GM13976 (cell line): Measurements from ENCODE around the gene ADPRS.

Experiments
- DNase-seq: peaks from one replicate; pipeline ENCODE4 v3.0.0; 2012; ENCODE audit warnings: low spot score
- in situ Hi-C: fragments of 300-500 bp; cut with MboI; formaldehyde crosslinking; loops from one replicate; pipeline ENCODE4 v1.12.0; 2022; ENCODE audit warnings: low sequenced_read_pairs, mixed read lengths, inconsistent platforms; ENCODE audit not compliant: unreplicated experiment
- TF ChIP-seq, protein P1 (sequence below): IDR thresholded peaks from 2 replicates; pipeline ENCODE4 v1.5.1; 2012; ENCODE audit warnings: borderline replicate concordance, mild to moderate bottlenecking; ENCODE audit not compliant: insufficient read depth; ENCODE audit errors: extremely low read depth, missing control alignments, control extremely low read depth

ADPRS gene

DNA sequence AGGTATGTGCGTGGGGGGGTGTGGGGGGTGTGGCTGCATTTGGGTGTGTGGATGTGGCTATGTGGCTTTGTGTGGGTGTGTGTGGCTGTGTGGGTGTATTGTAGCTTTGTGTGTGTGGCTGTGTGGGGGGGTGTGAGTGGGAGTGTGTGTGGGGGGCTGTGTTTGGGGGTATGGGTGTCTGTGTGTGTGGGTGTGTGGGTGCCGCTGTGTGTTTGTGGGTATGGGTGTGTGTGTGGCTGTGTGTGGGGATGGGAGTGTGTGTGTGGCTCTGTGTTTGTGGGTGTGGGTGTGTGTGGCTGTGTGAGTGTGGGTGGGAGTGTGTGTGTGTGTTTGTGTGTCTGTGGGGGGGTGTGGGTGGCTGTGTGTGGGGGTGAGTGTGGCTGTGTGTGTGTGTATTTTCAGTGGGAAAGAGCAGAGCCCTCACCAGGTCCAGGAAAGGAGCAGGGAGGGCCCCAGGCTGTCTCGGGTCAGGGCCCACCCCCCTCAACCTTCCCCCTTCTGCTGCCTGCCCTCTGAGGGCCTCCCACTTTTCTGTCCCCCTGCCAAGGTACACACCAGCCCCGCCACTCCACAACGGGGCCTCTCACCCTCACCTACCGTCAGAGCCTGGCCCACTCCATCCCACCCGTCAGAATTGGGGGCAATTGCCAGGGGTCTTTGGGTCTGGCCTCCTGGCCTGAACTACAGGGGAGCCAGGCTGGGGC, 38.3 kb downstream of the ADPRS start:
- in situ Hi-C loops, result no loop called here
- TF ChIP-seq, protein P1, sequence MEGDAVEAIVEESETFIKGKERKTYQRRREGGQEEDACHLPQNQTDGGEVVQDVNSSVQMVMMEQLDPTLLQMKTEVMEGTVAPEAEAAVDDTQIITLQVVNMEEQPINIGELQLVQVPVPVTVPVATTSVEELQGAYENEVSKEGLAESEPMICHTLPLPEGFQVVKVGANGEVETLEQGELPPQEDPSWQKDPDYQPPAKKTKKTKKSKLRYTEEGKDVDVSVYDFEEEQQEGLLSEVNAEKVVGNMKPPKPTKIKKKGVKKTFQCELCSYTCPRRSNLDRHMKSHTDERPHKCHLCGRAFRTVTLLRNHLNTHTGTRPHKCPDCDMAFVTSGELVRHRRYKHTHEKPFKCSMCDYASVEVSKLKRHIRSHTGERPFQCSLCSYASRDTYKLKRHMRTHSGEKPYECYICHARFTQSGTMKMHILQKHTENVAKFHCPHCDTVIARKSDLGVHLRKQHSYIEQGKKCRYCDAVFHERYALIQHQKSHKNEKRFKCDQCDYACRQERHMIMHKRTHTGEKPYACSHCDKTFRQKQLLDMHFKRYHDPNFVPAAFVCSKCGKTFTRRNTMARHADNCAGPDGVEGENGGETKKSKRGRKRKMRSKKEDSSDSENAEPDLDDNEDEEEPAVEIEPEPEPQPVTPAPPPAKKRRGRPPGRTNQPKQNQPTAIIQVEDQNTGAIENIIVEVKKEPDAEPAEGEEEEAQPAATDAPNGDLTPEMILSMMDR, result no peak
- no peak for DNase-seq

DNA sequence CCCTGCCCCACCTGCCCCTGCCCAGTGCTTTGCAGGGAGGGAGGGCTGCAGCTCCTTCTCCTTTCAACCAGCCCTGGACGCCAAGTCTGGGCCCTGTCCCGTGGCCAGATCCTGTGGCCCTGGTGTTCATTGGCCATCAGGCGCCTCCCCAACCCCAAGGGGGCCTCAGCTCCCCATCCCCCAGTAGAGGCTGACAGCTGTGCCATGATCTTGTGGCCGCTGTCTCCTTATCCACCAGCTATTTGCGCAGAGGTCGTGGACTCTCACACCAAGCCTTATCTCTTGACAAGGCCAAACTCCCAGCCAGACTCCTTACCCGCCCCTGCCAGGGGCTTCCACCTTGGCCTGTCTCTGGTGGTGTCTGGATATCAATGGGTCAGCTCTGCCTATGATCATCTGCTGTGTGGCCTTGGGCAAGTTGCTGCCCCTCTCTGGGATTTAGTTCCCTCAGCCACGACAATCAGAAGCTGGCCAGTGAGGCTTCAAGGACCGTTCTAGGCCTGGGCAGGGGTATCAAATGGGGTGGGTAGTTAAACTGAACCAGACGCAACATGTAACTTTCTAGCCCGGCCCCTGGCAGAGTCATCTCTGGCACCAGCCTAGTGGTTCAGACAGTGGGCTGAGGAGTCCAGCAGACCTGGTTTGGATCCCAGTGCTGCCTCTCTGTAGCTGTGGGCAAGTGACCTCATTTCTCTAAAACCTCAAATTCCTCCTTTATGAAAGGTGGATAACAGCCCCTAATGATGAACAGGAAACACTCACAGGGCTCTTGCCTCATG, 39.6 kb downstream of the ADPRS start:
- in situ Hi-C loops, result no loop called here

DNA sequence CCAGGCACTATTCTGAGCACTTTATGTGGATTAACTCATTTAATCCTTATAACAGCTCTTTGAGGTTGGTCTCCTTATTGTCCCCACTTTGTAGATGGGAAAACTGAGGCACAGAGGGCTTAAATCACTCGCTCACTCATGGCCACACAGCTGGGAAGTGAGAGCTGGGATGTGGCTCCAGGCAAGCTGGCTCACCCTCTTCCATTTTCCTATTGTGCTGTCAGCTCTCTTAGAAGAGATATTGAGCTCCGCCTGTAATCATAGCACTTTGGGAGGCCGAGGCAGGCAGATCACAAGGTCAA, 40.2 kb downstream of the ADPRS start:
- DNase-seq, result no peak
- in situ Hi-C loops, result no loop called here
- TF ChIP-seq, protein P1, result no peak

More for the DNA sequence above, 39.6 kb downstream of the ADPRS start:
- TF ChIP-seq, protein P1, result no peak
- DNase-seq, result no peak

DNA sequence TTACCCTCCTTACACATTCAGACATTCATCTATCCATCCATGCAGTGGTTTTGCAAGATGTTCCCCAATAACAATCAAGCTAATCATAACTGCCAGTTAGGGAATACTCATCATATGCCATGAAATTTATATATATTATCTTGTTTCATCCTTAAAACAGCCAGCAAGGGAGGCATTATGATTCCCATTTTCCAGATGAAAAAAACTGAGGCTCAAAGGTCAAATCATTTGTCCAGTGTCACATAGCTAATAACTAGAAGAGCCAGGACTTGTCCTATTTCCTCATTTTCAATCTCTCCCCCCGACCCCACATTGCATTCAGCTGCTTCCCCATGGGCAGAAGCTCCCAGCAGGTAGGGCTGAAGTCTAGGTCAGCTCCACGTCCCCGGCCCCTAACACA, 43.3 kb downstream of the ADPRS start:
- in situ Hi-C loops, result no loop called here

DNA sequence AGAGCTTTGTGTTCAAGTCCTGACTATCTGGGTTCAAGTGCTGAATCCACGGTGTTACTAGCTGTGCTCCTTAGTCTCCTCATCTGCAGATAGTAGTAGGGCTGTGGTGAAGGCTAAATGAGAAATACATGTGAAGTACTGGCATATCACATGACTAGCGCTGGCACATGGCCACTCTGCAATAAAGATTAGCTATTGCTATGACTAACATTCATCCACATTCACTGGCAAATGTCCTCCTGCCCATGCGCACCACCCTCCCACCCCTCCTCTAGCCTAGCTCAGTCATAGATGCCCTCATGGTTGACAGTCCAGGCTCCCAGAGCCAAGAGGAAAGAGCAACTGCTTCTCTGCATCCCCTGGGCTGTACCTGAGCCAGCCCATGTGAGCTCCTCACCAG, 44.8 kb downstream of the ADPRS start:
- TF ChIP-seq, protein P1, result no peak
- DNase-seq, result no peak
- in situ Hi-C loops, result no loop called here

More for the DNA sequence above, 43.3 kb downstream of the ADPRS start:
- no peak for DNase-seq
- TF ChIP-seq, protein P1, result no peak

DNA sequence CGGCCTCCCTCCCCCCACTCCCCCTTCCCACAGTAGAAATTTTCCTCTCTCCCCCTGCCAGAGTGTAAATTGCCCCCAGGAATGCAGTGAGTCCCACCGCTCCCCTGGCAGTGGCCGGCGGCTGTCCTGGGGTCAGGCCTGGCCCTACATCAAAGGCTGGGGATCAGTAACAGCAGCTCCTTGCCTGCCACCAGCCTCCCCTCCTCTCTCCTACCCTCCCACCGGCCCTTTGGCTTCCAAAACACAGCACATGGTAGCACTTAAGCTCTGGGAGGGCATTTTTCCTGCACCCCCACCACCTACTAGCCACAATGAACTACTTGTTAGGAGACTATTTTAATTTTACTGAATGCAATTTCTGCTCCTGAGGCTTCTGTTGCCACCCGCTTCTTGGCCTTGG, 45.3 kb downstream of the ADPRS start:
- DNase-seq, result no peak
- in situ Hi-C loops, result no loop called here
- TF ChIP-seq, protein P1, result no peak
